NCI-H748 treated with DMSO at 0.1 percent for 48 hours (cell line): ENCODE data around the gene PDHX.
"Not testable (repeated sequence)": the region's sequence is repeated elsewhere in the genome, so short reads cannot be mapped to it uniquely, and the experiment has no call there.

ENCODE experiments used
- DNase-seq: peaks from one replicate; lab custom pipeline; 2025; lab: John Stamatoyannopoulos, UW

The PDHX gene

GRCh38 chr11:34911676-34912075, 4.7 kb upstream of the PDHX start:
- DNase-seq, result no peak

- not testable (repeated sequence) for DNase-seq
These were observed 2.9 kb upstream of the PDHX start for GRCh38 chr11:34913556-34913955.

- peak; percentile 32 for DNase-seq
These were observed 1.0 kb upstream of the PDHX start for GRCh38 chr11:34915136-34916014.

GRCh38 chr11:34916843-34917770, 689 bp downstream of the PDHX start:
- peak; percentile 52 for DNase-seq

- DNase-seq, result no peak
These were observed 4.7 kb downstream of the PDHX start for GRCh38 chr11:34921156-34921555.

- DNase-seq, result no peak
These were observed 8.3 kb downstream of the PDHX start for GRCh38 chr11:34924714-34925113.

- DNase-seq, result peak; percentile 59
These were observed 9.8 kb downstream of the PDHX start for GRCh38 chr11:34926101-34926830.

GRCh38 chr11:34926831-34927132, 10.4 kb downstream of the PDHX start:
- DNase-seq, result no peak

GRCh38 chr11:34928268-34928959, 12.0 kb downstream of the PDHX start:
- no peak for DNase-seq

- no peak for DNase-seq
These were observed 12.7 kb downstream of the PDHX start for GRCh38 chr11:34928960-34929680.

- DNase-seq, result no peak
These were observed 13.7 kb downstream of the PDHX start for GRCh38 chr11:34929794-34930763.

GRCh38 chr11:34936945-34937629, 20.7 kb downstream of the PDHX start:
- DNase-seq, result no peak

GRCh38 chr11:34938611-34939010, 22.2 kb downstream of the PDHX start:
- DNase-seq, result no peak

- DNase-seq, result no peak
These were observed 23.7 kb downstream of the PDHX start for GRCh38 chr11:34940026-34940677.

- DNase-seq, result no peak
These were observed 25.3 kb downstream of the PDHX start for GRCh38 chr11:34941688-34942087.

- no peak for DNase-seq
These were observed 28.3 kb downstream of the PDHX start for GRCh38 chr11:34944692-34945091.

- DNase-seq, result no peak
These were observed 32.3 kb downstream of the PDHX start for GRCh38 chr11:34948696-34949095.

- no peak for DNase-seq
These were observed 37.5 kb downstream of the PDHX start for GRCh38 chr11:34953955-34954354.

GRCh38 chr11:34957206-34957605, 40.8 kb downstream of the PDHX start:
- no peak for DNase-seq
